Endometrial microvascular endothelial cells (primary cell): ENCODE measurements around the gene LYRM2. TPM values are rescaled to one million over a fixed set of nuclear protein-coding genes. Genes with fewer than 3 reads are reported as not detected.

Experiments used
- in situ Hi-C: cut with HindIII; loops from 2 replicates; pipeline ENCODE4 v1.10.0; 2017; ENCODE audit warnings: low sequenced_read_pairs, low pct_unique_long_range_greater_than_20kb; ENCODE audit errors: inconsistent ontology term
- total RNA-seq: library from RNA; depleted of rRNA; stranded (reverse); fragments of >200 nt; gene quantifications from one replicate; pipeline ENCODE4 v1.2.3, GENCODE V29; 2015; ENCODE audit errors: inconsistent ontology term

The LYRM2 gene, protein sequence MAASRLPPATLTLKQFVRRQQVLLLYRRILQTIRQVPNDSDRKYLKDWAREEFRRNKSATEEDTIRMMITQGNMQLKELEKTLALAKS
- total RNA-seq = 41.3 TPM

DNA sequence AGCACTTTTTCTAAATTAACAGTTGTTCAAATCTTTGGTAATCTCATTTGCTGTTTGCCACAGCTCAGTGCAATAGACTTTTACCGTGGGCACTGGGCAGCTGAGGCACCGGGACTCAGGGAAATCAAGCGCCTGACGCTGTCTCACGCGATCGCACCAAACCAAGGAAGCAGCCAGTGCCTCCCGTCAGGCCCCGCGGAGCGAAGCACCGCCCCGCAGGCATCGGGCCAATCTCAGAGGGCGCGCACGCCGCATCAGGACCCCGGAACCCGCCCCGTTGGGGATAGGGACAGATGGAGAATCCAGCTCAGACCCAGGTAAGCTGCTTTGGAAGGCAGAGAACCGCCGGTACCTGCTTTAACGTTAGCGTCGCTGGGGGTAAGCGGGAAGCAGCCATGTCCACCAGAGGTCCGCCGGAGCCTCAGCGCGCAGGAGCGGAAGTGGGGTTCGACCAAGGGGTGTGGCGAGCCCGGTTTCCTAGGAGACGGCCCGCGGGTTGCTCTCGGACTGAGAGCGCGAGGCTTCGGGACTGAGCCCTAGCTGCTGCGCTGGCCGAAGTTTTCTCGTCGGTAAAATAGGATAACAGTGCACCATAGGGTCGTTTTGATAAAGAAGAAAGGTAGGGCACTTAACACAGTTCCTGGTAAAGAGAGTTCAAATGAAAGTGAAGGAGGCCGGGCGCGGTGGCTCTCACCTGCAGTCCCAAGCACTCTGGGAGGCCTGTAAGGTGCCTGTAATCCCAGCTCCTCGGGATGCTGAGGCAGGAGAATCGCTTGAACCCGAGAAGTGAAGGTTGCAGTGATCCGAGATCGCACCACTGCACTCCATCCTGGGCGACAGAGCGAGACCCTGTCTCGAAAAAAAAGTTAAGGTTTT is at the start of gene LYRM2:
TSS of gene LYRM2 (minus strand) at position 428 of the 876 bp plus-strand sequence. CDS start at position 397, 31 bp downstream.
- in situ Hi-C loops = no loop called here

DNA sequence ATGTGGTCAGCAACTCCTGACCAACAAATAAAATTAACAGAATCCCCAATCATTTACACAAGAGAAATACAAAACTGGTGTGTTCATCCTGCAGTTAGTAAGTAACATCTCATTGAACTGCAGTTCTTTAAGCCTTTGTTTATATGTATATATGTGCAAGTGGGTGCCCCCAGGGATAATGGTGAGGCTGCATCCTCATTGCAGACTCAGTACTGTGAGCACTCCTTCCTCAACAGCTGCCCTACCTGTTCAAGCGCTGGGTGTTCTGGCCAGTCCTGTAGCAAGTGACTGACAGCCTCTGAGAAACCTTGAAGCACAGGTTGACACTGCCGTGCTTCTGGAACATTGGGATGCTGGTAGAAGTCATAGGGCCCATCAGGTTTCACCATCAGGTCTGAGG is 49.8 kb upstream of the LYRM2 start:
- in situ Hi-C loops = no loop called here

DNA sequence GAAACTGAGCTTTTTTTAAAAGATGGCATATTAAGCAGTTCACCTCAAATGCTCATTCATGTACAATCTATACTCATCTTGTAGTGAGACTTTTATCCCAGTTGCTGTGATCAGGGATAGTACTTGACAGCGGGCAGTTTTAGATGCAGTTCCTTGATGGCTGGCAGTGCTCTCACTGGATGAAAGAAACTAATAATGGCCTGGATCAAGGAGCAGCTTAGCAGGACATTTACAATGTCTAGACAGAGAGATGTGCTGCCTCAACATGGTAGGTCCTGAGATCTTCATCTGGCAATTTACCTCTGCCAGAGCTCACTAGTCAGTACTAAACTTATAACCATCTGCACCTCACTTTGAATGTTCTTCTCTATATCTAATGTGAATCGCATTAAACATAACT is 46.8 kb upstream of the LYRM2 start:
- in situ Hi-C loops = no loop called here

DNA sequence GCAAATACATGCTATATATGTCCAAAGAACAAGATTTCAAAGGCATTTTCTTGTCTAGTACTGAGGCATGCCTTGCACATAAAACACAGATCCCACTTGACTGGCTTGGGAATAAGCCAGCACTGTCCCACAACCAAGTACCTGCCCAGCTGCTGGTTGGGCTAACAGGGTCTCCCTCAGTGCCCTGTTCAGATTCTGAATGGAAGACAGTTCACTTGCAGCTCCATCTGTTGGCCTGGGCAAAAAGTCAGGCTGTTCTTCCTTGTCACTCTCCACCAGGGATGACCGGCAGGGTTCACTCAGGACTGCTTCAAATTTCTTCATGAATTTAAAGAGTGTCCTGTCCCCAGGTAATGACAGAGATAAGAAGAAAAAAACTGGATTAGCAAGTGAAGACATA is 44.4 kb upstream of the LYRM2 start:
- in situ Hi-C loops = no loop called here

DNA sequence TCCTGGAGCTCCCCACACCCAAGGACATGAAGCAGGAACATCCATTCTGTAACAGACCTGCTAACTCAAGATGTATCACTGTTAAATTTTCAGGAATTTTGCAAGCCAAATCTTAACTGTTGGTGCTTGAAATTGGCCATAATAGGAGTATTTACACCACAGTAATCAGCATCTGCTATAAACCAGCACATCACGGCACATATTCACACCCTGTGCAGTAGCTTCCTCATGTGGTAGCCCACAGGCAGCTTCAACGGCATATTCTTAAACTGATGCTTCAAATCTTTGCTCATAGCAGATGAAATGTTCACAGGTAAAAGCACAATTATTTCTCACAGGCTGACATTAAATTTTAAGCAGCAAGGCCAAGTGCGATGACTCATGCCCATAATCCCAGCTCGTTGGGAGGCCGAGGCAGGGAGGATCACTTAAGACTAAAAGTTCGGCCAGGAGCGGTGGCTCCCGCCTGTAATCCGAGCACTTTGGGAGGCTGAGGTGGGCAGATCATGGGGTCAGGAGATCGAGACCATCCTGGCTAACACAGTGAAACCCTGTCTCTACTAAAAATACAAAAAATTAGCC is 43.5 kb upstream of the LYRM2 start:
- in situ Hi-C loops = no loop called here

DNA sequence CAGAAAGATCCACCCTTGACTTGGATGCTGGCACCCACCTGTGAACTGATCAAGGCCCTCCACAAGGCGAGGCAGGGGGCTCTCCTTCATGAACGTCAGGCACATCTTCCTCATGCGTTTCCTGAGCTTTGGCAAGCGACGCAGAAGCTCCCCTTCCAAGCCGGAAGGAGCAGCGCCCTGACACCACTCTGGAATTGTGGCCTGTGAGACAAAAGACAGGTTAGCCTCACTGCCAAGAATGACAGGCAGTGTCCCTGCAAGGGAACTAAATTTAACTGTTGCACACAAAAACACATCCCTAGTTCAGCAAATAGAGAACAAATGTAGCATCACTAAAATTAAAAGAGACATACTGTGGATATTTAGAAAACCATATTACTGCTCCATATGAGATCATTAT is 42.0 kb upstream of the LYRM2 start:
- in situ Hi-C loops = no loop called here

DNA sequence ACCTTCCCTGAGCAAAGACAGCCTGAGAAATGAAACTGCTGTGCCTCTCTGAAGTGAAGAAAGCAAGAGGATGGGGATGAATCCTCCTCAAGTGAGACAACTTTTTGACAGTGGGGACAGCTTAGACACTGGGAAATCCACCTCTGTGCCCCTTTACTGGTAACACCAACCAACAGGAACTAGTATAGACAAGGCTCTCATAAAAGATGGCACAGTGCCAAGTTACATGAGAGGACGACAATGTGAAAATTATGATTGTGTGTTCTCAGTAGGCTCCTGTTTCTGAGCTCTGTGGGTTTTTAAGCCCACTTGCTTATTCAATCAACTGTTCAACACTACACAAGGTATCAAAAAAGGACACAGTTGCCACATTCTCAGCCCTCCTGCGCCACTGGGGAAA is 41.6 kb upstream of the LYRM2 start:
- in situ Hi-C loops = no loop called here

DNA sequence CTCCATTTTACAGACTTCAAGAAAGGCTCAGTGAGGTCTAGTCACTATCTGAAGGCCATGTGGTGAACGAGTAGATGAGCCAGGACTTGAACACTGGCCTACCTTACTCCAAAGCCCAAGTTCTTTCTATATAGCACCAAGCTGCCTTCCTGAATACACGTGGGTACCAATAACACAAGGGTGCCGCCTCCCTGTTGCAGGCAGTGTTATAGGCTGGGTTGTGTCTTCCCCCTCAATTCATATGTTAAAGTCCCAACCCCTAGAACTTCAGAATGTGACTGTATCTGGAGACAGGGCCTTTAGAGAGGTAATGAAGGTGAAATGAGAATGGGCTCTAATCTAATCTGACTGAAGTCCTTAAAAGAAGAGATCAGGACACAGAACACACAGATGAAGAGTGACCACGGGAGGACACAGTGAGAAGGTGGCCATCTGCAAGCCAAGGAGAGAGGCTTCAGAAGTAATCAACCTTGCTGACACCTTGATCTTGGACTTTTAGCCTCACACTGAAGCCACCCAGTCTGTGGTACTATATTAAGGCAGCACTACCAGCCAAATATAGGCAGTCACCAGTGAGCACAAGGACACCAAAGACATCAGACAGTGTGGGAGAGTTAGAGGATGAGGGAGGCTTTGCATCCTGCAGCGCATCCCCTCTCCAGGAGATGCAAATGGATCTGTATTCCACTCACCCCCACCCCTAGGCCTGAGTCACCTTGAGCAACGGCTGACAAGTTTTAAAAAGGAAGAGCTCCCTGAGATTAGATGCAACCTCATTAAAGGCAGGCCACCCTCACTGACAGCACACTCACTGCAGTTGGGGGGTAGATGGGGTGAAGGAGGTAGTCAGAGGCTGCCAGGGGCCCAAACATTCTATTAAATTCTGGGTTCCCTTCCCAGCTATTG is 40.9 kb upstream of the LYRM2 start:
- in situ Hi-C loops = no loop called here

DNA sequence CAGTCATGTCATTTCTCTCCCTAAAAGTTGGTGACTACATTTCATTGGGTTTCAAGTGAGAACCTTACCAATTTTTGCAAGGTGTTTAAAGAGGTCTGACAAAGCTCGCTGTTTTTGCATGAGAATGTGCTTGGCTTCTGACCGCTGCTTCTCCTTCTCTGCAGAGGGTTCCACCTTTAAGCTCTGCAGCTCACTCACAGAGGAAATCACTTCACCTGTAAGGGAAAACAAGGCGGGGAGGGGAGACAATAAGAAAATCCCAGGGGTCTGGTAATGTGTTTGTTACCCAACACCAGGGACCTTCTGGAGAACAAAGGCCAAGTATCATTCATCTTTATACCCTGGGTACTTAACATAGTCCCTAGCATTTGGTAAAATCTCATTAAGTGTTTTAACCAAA is 40.0 kb upstream of the LYRM2 start:
- in situ Hi-C loops = no loop called here

DNA sequence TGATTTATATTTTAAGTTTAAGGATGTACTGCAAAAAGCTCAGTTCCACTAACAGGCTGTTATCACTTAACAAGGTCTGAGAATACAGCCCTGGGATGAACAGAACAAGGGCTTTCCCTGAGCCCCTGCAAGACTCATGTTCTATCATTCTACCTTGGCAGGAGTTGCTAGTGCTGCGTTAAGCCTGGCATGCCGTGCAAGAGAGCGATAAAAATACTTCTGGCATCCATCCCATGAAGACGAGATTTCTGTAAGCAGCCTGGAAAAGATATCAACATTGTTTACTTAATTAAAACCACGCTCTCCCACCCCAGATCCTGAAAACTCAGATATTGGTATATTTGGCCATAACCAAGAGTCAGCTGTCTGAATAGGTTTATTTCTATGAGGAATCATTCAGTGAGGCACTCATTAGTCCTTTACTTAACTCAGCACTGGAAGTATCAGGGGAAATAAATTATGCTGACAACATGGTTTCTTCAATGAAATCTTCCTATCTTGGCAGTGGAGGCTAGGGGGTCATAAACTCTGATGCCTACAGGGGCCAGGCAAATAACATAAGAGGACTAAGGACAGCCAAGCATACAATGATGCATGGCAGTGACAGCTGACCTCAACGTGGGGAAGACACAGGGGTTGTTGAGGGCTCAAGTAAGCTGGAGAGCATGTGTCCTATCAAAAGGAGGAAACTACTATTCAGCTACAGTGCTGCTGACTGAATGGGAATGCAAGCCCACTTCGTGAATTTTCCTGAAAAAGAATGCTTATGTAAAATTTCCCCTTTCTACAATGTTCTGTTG is 37.6 kb upstream of the LYRM2 start:
- in situ Hi-C loops = no loop called here

DNA sequence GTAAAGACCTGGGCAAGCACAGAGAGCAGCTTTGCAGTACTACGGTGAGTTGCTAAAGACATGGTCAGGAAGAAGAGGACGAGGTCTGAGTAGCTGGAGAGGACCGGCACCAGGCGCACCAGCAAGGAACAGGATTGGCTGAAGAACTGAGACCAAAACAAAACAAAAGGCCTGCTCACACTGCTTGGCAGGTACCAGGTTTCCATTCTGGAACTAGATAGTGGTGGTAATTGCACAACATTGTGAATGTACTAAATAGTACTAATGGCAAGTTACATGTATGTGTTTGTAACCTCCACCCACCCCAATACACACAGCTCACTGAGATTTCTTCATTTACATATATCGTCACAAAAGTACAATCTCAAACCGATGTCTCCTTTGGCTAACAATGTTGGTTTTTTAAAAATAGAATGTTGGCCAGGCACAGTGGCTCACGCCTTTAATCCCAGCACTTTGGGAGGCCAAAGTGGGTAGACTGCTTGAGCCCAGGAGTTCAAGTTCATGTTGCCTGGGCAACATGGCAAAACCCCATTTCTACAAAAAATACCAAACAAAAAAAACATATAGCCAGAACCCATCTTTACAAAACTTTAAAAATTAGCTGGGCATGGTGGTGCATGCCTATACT is 32.5 kb upstream of the LYRM2 start:
- in situ Hi-C loops = no loop called here

DNA sequence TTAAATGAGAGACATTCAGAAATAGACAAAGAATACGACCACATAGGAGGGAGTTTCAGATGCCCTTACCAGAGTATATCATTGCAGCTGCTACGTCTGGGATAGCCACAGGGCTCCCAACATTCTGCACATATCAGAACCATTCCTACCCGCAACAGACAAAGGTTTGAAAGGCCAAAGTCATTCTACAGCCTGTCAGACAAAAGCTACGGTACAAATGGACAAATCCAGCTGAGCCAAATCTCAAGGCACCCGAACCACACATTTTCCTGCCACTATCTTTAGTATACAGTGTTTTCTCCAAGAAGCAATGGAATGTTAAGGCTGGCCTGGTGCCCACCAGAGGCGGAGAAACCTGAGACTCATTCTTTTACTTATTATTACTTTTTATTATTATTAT is 30.5 kb upstream of the LYRM2 start:
- in situ Hi-C loops = no loop called here

DNA sequence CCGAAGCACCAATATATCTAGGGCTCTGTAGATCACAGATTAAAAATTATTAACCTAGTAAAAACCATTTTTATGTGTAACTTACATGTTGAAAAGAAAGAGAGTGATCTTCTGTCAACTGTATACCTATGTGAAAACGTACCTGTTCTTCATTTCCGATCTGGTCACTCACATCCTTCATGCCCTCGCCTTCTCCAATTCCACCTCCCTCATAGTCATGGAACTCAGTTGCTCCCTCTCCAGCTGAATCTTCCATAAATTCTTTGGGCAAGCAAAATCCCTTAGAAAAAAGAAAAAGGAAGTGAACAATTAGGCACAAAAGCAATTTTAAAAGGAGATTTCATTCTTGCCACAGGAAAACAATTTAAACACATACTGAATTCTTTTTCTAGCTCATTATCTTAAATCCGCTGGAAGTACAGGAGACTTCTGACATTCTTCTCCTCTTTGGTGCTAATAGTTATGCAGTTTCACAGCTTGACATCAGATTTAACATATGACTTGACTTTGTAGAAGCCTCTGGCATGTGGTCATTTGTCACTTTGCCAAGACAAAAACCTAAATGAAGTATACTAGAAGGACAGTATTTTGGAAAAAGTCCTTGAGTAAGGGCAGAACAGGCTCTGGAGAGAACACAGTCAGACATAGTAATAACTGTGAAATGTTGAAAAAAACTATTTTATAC is 29.5 kb upstream of the LYRM2 start:
- in situ Hi-C loops = no loop called here

DNA sequence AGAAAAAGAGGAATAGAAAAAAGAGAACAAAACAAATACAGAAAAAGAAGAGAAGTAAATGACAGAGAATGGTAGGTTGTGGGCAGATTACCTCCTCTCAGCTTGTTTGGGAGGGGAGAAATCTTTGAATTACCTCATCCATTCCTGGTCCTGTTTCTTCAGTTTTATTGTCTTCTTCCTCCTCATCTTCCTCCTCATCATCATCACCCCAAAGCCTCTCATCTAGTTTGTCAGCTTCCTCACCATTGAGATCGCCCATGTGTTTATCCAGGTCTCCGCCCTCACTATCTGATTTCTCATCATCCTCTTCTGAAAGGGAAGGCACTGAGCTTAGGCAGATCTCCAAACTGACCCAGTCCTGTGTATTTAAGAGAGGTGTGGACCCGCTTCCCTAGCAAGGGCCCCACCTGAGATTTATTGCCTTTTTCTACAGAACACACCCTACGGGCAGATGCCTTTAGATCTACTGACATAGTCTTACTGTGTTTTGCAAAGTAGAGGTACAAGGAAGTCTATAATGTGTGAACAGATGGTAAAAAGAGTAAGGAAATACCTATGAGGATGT is 24.2 kb upstream of the LYRM2 start:
- in situ Hi-C loops = no loop called here

DNA sequence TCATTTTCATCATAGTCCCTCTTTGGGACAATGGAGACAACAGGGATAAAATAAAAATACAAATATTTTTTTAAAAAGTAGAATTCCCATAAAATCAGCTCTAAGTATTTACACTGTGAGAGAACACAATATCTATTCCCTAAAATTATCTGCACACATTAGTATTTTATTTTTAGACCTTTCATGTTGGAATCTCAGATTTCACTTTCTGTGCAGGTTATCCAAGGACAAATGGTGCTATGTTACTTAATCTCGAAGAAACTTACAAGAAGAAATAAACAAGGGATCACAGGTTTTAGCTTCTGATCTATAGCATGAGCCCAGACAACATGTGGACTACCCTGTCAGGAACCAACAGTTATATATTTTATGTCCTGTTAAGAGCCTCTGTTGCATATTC is 23.0 kb upstream of the LYRM2 start:
- in situ Hi-C loops = no loop called here

DNA sequence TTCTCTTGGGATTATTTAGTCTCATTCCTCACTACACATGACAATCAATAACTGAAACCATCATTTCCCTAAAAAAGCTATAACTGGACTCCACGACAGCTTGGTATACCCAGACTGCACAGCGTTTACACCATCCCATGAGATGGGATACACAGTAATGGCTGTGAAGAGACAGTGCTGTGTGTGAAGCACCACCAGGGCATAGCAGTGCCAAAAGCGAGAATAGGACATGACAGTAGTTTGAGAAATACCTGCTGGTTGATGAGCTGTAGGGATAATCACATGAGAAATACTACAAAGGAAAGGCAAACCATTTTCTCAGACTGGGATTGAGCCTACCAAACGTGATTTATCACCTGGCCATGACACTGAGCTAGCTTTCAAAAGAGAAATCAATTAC is 22.4 kb upstream of the LYRM2 start:
- in situ Hi-C loops = no loop called here

DNA sequence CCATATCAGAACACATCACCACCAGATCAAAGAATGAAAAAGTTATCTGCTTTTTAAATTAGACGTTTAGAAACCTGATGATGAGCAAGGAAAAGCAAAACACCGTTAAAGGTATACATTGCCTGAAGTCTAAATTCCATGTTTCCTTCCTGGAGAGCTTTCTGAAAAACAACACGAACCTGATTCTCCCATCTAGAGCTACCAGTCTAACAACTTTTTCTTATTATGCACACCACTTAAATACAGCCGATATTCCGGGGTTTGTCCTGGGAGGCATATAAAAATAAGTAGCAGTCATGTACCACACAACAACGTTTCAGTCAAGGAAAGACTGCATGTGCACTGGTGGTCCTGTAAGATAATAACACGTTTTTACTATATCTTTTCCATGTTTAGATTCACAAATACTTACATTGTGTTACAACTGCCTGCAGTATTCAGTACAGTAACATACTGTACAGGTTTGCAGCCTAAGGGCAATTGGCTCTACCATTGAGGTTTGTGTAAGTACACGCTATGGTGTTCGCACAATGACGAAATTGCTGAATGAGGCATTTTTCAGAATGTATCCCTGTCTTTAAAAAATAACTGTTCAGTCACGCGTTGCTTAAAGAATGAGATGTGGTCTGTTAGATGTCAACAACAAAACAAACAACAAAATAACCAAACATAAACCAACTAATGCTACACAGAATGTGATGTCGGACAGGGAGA is 19.1 kb upstream of the LYRM2 start:
- in situ Hi-C loops = no loop called here
